Prostate gland (tissue), 2 donors: ENCODE measurements around the gene VPS39.

Source experiments
- POLR2A ChIP-seq: fragments of 450-650 bp; IDR thresholded peaks from one replicate; pipeline ENCODE4 v1.6.1; 2016; ENCODE audit warnings: antibody characterized with exemption, mild to moderate bottlenecking
- POLR2AphosphoS5 ChIP-seq: sonication (generic); formaldehyde crosslinking; IDR thresholded peaks from one replicate; pipeline ENCODE4 v1.6.1; 2017; ENCODE audit warnings: antibody characterized with exemption
- TF ChIP-seq, protein P1 (sequence below), 4 experiments: fragments of 200-600 bp in 2 of 4; fragments of 450-650 bp in 2 of 4; sonication (generic) in 2 of 4; IDR thresholded peaks; 1 replicate in 3 of 4; 2 replicates in 1 of 4; pipeline ENCODE4 v1.5.1; 2016 to 2019; ENCODE audit warnings: antibody characterized with exemption in 4 of 4, mild to moderate bottlenecking in 2 of 4, moderate library complexity in 2 of 4

GRCh38 chr15:42166225-42166940, 41.7 kb downstream of the VPS39 start:
- TF ChIP-seq, protein P1, sequence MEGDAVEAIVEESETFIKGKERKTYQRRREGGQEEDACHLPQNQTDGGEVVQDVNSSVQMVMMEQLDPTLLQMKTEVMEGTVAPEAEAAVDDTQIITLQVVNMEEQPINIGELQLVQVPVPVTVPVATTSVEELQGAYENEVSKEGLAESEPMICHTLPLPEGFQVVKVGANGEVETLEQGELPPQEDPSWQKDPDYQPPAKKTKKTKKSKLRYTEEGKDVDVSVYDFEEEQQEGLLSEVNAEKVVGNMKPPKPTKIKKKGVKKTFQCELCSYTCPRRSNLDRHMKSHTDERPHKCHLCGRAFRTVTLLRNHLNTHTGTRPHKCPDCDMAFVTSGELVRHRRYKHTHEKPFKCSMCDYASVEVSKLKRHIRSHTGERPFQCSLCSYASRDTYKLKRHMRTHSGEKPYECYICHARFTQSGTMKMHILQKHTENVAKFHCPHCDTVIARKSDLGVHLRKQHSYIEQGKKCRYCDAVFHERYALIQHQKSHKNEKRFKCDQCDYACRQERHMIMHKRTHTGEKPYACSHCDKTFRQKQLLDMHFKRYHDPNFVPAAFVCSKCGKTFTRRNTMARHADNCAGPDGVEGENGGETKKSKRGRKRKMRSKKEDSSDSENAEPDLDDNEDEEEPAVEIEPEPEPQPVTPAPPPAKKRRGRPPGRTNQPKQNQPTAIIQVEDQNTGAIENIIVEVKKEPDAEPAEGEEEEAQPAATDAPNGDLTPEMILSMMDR (IDR thresholded peaks at IDR 0.05) = no peak
- TF ChIP-seq POLR2AphosphoS5 = no peak
- no peak for TF ChIP-seq POLR2A
